HEK293 (cell line): Measurements from ENCODE around the gene PAQR5.

Experiments
- MYNN ChIP-seq: fragments of 450-650 bp; formaldehyde crosslinking; IDR thresholded peaks from 2 replicates; pipeline ENCODE4 v1.5.1; 2016; ENCODE audit warnings: missing biosample characterization, missing genetic modification characterization, borderline replicate concordance
- ZNF121 ChIP-seq: fragments of 450-650 bp; formaldehyde crosslinking; IDR thresholded peaks from 2 replicates; pipeline ENCODE4 v1.5.1; 2016; ENCODE audit warnings: missing biosample characterization, missing genetic modification characterization
- ZNF292 ChIP-seq: fragments of 450-650 bp; formaldehyde crosslinking; IDR thresholded peaks from 2 replicates; pipeline ENCODE4 v1.5.1; 2016; ENCODE audit warnings: low read depth, missing biosample characterization, missing genetic modification characterization, borderline replicate concordance
- ZNF660 ChIP-seq: fragments of 450-650 bp; IDR thresholded peaks from 2 replicates; pipeline ENCODE4 v1.5.1; 2018; ENCODE audit warnings: missing biosample characterization, mild to moderate bottlenecking, missing genetic modification characterization
- ZNF670 ChIP-seq: fragments of 450-650 bp; formaldehyde crosslinking; IDR thresholded peaks from 2 replicates; pipeline ENCODE4 v1.5.1; 2016; ENCODE audit warnings: missing biosample characterization, missing genetic modification characterization, low read depth
- ZNF837 ChIP-seq: fragments of 450-650 bp; formaldehyde crosslinking; IDR thresholded peaks from 2 replicates; pipeline ENCODE4 v1.5.1; 2016; ENCODE audit warnings: missing biosample characterization, missing genetic modification characterization
- TF ChIP-seq, protein P1 (sequence below): fragments of 450-650 bp; formaldehyde crosslinking; IDR thresholded peaks from 2 replicates; pipeline ENCODE4 v1.5.1; 2016; ENCODE audit warnings: missing biosample characterization, missing genetic modification characterization

DNA sequence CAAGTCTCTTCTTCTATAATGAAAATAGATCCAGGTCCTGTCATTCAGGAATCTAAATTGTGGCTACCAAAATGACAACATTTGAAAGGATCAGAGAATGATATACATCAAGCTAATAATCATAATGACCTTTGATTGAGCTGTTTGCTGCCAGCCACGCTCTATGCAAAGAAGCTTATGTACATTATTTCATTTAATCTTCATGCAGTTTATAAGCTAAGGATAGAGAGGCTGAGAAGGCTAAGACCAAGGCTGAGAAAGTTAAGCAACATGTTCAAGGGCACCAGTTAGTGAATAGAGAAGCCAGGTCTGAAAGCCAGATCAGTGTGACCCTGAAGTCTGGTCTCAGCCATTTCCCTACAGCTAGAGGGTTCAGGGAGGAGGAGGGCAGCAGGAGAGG is 29.4 kb downstream of the PAQR5 start:
- TF ChIP-seq ZNF292 (tag by site-specific recombination) (no peak), ZNF121 (tag by site-specific recombination) (no peak), ZNF837 (tag by site-specific recombination) (no peak), ZNF670 (tag by site-specific recombination) (no peak), ZNF660 (no peak), MYNN (tag by site-specific recombination) (no peak)
- TF ChIP-seq, protein P1, sequence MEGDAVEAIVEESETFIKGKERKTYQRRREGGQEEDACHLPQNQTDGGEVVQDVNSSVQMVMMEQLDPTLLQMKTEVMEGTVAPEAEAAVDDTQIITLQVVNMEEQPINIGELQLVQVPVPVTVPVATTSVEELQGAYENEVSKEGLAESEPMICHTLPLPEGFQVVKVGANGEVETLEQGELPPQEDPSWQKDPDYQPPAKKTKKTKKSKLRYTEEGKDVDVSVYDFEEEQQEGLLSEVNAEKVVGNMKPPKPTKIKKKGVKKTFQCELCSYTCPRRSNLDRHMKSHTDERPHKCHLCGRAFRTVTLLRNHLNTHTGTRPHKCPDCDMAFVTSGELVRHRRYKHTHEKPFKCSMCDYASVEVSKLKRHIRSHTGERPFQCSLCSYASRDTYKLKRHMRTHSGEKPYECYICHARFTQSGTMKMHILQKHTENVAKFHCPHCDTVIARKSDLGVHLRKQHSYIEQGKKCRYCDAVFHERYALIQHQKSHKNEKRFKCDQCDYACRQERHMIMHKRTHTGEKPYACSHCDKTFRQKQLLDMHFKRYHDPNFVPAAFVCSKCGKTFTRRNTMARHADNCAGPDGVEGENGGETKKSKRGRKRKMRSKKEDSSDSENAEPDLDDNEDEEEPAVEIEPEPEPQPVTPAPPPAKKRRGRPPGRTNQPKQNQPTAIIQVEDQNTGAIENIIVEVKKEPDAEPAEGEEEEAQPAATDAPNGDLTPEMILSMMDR (tag by site-specific recombination): no peak
